H9 (cell line): ENCODE measurements around the gene FAM174B. TPM values are rescaled to one million over a fixed set of nuclear protein-coding genes. Genes with fewer than 3 reads are reported as not detected.

ENCODE experiments used
- DNase-seq: peaks from one replicate; pipeline ENCODE4 v3.0.0-alpha.2; 2017
- H2AFZ ChIP-seq: one replicate; pipeline ENCODE4 v1.6.1; 2013; ENCODE audit warnings: mild to moderate bottlenecking, low read length, control low read depth, moderate library complexity
- H2AK5ac ChIP-seq: 2 replicates; pipeline ENCODE4 v1.6.1; 2013; ENCODE audit warnings: low read length, control low read depth, mixed read lengths; ENCODE audit not compliant: insufficient read length
- H2BK120ac ChIP-seq: one replicate; pipeline ENCODE4 v1.6.1; 2013; ENCODE audit warnings: low read depth, mild to moderate bottlenecking, low read length, control low read depth, inconsistent platforms; ENCODE audit not compliant: poor library complexity, severe bottlenecking
- H2BK12ac ChIP-seq: 2 replicates; pipeline ENCODE4 v1.6.1; 2013; ENCODE audit warnings: low read length, control low read depth, mixed read lengths, low read depth; ENCODE audit not compliant: insufficient read length
- H2BK15ac ChIP-seq: 2 replicates; pipeline ENCODE4 v1.6.1; 2013; ENCODE audit warnings: low read depth, low read length, control low read depth
- H2BK20ac ChIP-seq: one replicate; pipeline ENCODE4 v1.6.1; 2013; ENCODE audit warnings: low read depth, mild to moderate bottlenecking, low read length, control low read depth, inconsistent platforms; ENCODE audit not compliant: poor library complexity, severe bottlenecking
- H2BK5ac ChIP-seq: 2 replicates; pipeline ENCODE4 v1.6.1; 2013; ENCODE audit warnings: low read length, control low read depth, mixed read lengths; ENCODE audit not compliant: insufficient read length
- H3K14ac ChIP-seq: 2 replicates; pipeline ENCODE4 v1.6.1; 2013; ENCODE audit warnings: low read length, control low read depth; ENCODE audit not compliant: insufficient read depth
- H3K18ac ChIP-seq: 2 replicates; pipeline ENCODE4 v1.6.1; 2013; ENCODE audit warnings: low read depth, mild to moderate bottlenecking, mixed read lengths, low read length, control low read depth; ENCODE audit not compliant: insufficient read length
- H3K23ac ChIP-seq: 2 replicates; pipeline ENCODE4 v1.6.1; 2013; ENCODE audit warnings: low read length, control low read depth, mixed read lengths, low read depth; ENCODE audit not compliant: insufficient read length
- H3K23me2 ChIP-seq: 2 replicates; pipeline ENCODE4 v1.6.1; 2013; ENCODE audit warnings: low read depth, mild to moderate bottlenecking, mixed read lengths, low read length, control low read depth; ENCODE audit not compliant: insufficient read length, poor library complexity, severe bottlenecking
- H3K27ac ChIP-seq: 2 replicates; pipeline ENCODE4 v1.5.1; 2013; ENCODE audit warnings: low read length, control low read depth, mixed read lengths, low read depth; ENCODE audit not compliant: insufficient read length
- H3K27me3 ChIP-seq: 2 replicates; pipeline ENCODE4 v1.6.1; 2013; ENCODE audit warnings: low read length, control low read depth, inconsistent platforms; ENCODE audit not compliant: insufficient read depth
- H3K4ac ChIP-seq: 2 replicates; pipeline ENCODE4 v1.6.1; 2013; ENCODE audit warnings: low read depth, mild to moderate bottlenecking, control low read depth, inconsistent platforms, low read length, moderate library complexity
- H3K4me1 ChIP-seq: 2 replicates; pipeline ENCODE4 v1.6.1; 2013; ENCODE audit warnings: low read length, control low read depth, inconsistent platforms; ENCODE audit not compliant: insufficient read depth
- H3K4me2 ChIP-seq: 2 replicates; pipeline ENCODE4 v1.6.1; 2013; ENCODE audit warnings: low read length, control low read depth, mixed read lengths; ENCODE audit not compliant: insufficient read length, insufficient read depth
- H3K56ac ChIP-seq: 2 replicates; pipeline ENCODE4 v1.6.1; 2013; ENCODE audit warnings: low read depth, mild to moderate bottlenecking, mixed read lengths, low read length, control low read depth; ENCODE audit not compliant: insufficient read length
- H3K79me1 ChIP-seq: 2 replicates; pipeline ENCODE4 v1.6.1; 2013; ENCODE audit warnings: low read depth, mild to moderate bottlenecking, moderate library complexity, low read length, control low read depth, inconsistent platforms; ENCODE audit not compliant: insufficient read depth, poor library complexity, severe bottlenecking
- H3K79me2 ChIP-seq: 2 replicates; pipeline ENCODE4 v1.6.1; 2013; ENCODE audit warnings: low read length, control low read depth, inconsistent platforms; ENCODE audit not compliant: insufficient read depth
- H3K9ac ChIP-seq: 2 replicates; pipeline ENCODE4 v1.6.1; 2013; ENCODE audit warnings: low read length, control low read depth, mixed read lengths; ENCODE audit not compliant: insufficient read length; ENCODE audit errors: extremely low read depth
- H3K9me3 ChIP-seq: one replicate; pipeline ENCODE4 v1.6.1; 2013; ENCODE audit warnings: low read depth, low read length, inconsistent platforms; ENCODE audit not compliant: control insufficient read depth
- H3T11ph ChIP-seq: one replicate; pipeline ENCODE4 v1.6.1; 2013; ENCODE audit warnings: mild to moderate bottlenecking, low read length, control low read depth, inconsistent platforms
- H4K20me1 ChIP-seq: one replicate; pipeline ENCODE4 v1.6.1; 2013; ENCODE audit not compliant: control insufficient read depth, insufficient read length, insufficient read depth
- H4K5ac ChIP-seq: 2 replicates; pipeline ENCODE4 v1.6.1; 2013; ENCODE audit warnings: low read depth, mild to moderate bottlenecking, mixed read lengths, low read length, control low read depth; ENCODE audit not compliant: insufficient read length
- H4K8ac ChIP-seq: replicated peaks from 2 replicates; pipeline ENCODE4 v1.6.1; 2013; ENCODE audit warnings: low read length, control low read depth, mixed read lengths, low read depth; ENCODE audit not compliant: insufficient read length
- H4K91ac ChIP-seq: 2 replicates; pipeline ENCODE4 v1.6.1; 2013; ENCODE audit warnings: low read depth, mild to moderate bottlenecking, moderate library complexity, mixed read lengths, low read length, control low read depth; ENCODE audit not compliant: insufficient read length
- H3K27ac Mint-ChIP-seq, 3 experiments: 2 replicates in 2 of 3; 3 replicates in 1 of 3; pipeline ENCODE4 v1.8.0; 2020 to 2021; ENCODE audit warnings: mixed read lengths in 3 of 3, mild to moderate bottlenecking in 1 of 3, moderate library complexity in 1 of 3
- H3K27me3 Mint-ChIP-seq: 2 replicates; pipeline ENCODE4 v1.8.0; 2021; ENCODE audit warnings: low read depth, mild to moderate bottlenecking, moderate library complexity, mixed read lengths
- H3K36me3 Mint-ChIP-seq, 3 experiments: 2 replicates in 2 of 3; 3 replicates in 1 of 3; pipeline ENCODE4 v1.8.0; 2020 to 2021; ENCODE audit warnings: low read depth in 3 of 3, mixed read lengths in 3 of 3; ENCODE audit not compliant: insufficient read depth in 1 of 3
- H3K4me1 Mint-ChIP-seq, 2 experiments: 2 replicates each; pipeline ENCODE4 v1.8.0; 2020; ENCODE audit warnings: mixed read lengths in 2 of 2
- H3K4me3 Mint-ChIP-seq, 2 experiments: 2 replicates in 1 of 2; 3 replicates in 1 of 2; pipeline ENCODE4 v1.8.0; 2020 to 2021; ENCODE audit warnings: mild to moderate bottlenecking in 2 of 2, mixed read lengths in 2 of 2, moderate library complexity in 1 of 2
- H3K9me3 Mint-ChIP-seq, 2 experiments: 2 replicates in 1 of 2; 3 replicates in 1 of 2; pipeline ENCODE4 v1.8.0; 2020; ENCODE audit warnings: mild to moderate bottlenecking in 2 of 2, mixed read lengths in 2 of 2, moderate library complexity in 1 of 2
- WGBS: extraction: QIAGEN DNeasy Blood & Tissue Kit; methylation state at CpG from one replicate; pipeline ENCODE4 v1.1.7; 2013; ENCODE audit warnings: missing lambda C conversion rate, low lambda C conversion rate, mixed read lengths; ENCODE audit not compliant: insufficient read length; ENCODE audit errors: extremely low coverage; 5-methylcytosine and 5-hydroxymethylcytosine counted together
- total RNA-seq: library from RNA; stranded (reverse); gene quantifications from 2 replicates; pipeline ENCODE4 v1.2.1, GENCODE V29; 2021
- TF ChIP-seq, protein P1 (sequence below): fragments of 200-600 bp; sonication (generic); conservative IDR thresholded peaks from 3 replicates; pipeline ENCODE4 v1.8.0; 2021; ENCODE audit warnings: antibody characterized with exemption, mild to moderate bottlenecking

FAM174B gene
- total RNA-seq, 1 experiment from 2014 or later, result 38.0 TPM

DNA sequence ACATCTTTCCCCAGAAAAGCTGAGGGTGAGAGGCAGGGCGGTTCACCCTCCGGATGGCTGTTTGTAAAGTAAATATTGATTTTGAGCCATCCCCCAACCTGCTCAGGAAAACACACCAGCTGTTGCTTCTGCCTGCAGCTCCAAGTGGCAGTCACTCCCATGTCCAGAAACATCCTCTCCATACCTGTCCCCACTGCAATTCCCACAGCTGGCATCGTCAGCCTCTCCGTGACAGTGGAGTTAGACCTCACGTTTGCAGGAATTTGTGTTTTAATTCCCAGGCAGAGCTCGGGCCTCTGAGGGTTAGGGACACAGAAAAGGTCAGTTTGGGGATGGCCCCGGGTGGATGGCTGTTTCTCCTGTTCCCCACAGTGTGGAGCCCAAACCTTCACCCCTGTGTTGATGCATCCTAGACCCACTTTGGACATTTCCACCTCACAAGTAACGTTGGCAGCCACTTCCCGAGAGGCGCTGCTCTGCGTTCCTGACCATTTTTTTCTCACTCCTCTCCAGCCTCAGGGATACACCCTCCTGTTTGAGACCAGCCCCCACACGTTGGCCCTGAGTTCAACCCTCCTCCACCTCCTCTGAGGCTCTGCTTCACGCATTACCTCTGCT lies 11.8 kb upstream of the FAM174B start:
- peak overlapping the region; percentile 3 for H3K4me2 ChIP-seq
- no CpG with 5 or more reads among the region's 13 CpGs for WGBS

More for the DNA sequence above, 11.8 kb upstream of the FAM174B start:
- H3K4me1 Mint-ChIP-seq, result peaks cover 47 to 59% of the 10 kb centered on the region in 2 experiments
- no peak overlapping the region for H2BK120ac ChIP-seq
- no peak overlapping the region for H3K23ac ChIP-seq
- no peak overlapping the region for H3K27ac ChIP-seq
- H4K8ac ChIP-seq, result no peak overlapping the region
- peak overlapping the region; percentile 24; the same call in 1 of the 2 replicates for H3K14ac ChIP-seq
- DNase-seq, result no peak
- peaks cover 50% of the 10 kb centered on the region for H3K27me3 Mint-ChIP-seq
- peak overlapping the region in 2 of 3 experiments; percentile 56 to 65; a peak in 4 of 7 replicates for H3K27ac Mint-ChIP-seq
- no peak overlapping the region for H2AK5ac ChIP-seq
- no peak overlapping the region for H3K4ac ChIP-seq
- no peaks in the 10 kb centered on the region for H3K23me2 ChIP-seq
- no peak overlapping the region for H2BK20ac ChIP-seq
- no peaks in the 10 kb centered on the region for H3K9me3 ChIP-seq
- no peak overlapping the region for H3K18ac ChIP-seq
- no peak overlapping the region for H4K91ac ChIP-seq
- H3K27me3 ChIP-seq, result no peaks in the 10 kb centered on the region; the same call in none of the 2 replicates
- peaks cover 10% of the 10 kb centered on the region; the same call in 1 of the 2 replicates for H3K4me1 ChIP-seq
- H2BK5ac ChIP-seq, result no peak overlapping the region
- no peaks in the 10 kb centered on the region for H3K79me2 ChIP-seq
- H4K5ac ChIP-seq, result no peak overlapping the region
- H4K20me1 ChIP-seq, result no peaks in the 10 kb centered on the region
- TF ChIP-seq, protein P1, sequence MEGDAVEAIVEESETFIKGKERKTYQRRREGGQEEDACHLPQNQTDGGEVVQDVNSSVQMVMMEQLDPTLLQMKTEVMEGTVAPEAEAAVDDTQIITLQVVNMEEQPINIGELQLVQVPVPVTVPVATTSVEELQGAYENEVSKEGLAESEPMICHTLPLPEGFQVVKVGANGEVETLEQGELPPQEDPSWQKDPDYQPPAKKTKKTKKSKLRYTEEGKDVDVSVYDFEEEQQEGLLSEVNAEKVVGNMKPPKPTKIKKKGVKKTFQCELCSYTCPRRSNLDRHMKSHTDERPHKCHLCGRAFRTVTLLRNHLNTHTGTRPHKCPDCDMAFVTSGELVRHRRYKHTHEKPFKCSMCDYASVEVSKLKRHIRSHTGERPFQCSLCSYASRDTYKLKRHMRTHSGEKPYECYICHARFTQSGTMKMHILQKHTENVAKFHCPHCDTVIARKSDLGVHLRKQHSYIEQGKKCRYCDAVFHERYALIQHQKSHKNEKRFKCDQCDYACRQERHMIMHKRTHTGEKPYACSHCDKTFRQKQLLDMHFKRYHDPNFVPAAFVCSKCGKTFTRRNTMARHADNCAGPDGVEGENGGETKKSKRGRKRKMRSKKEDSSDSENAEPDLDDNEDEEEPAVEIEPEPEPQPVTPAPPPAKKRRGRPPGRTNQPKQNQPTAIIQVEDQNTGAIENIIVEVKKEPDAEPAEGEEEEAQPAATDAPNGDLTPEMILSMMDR, result no peak
- no peak overlapping the region for H2AFZ ChIP-seq
- no peak overlapping the region for H3T11ph ChIP-seq
- no peak overlapping the region for H3K9ac ChIP-seq
- no peak overlapping the region for H3K56ac ChIP-seq
- H2BK15ac ChIP-seq, result no peak overlapping the region
- no peaks in the 10 kb centered on the region for H3K79me1 ChIP-seq
- no peaks in the 10 kb centered on the region for H3K9me3 Mint-ChIP-seq
- peak overlapping the region in 1 of 2 experiments; percentile 72; a peak in 3 of 5 replicates for H3K4me3 Mint-ChIP-seq
- H2BK12ac ChIP-seq, result no peak overlapping the region
- H3K36me3 Mint-ChIP-seq, result no peaks in the 10 kb centered on the region; a peak in 1 of 7 replicates
